Amniotic epithelial cell (primary cell): ENCODE measurements around the gene NKD2.
"Not testable (repeated sequence)": the region's sequence is repeated elsewhere in the genome, so short reads cannot be mapped to it uniquely, and the experiment has no call there.

Experiments
- DNase-seq: peaks from one replicate; pipeline ENCODE4 v3.0.0-alpha.2; 2010; ENCODE audit warnings: low read depth

NKD2 gene

GRCh38 chr5:1013948-1014301, 5.3 kb downstream of the NKD2 start:
- DNase-seq = no peak

DNA sequence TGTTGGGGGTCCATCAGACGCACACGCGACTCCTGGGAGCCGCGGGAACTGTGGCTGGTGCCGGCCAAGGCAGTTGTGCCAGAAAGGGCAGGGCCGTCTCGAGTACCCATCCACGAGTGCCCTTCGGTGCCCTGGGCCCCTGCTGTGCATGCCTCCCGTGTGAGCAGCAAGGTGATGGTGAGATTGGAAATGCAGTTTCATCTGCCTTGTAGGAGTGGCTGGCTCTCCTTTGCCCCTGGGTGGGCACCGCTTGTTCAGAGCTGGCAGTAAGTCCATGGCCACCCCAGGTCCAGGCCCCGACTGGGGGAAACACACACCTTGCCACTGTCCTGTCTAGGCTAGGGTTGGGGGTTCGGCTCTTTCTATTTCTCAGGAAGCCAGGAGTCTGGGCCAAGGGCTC, 5.7 kb downstream of the NKD2 start:
- DNase-seq = no peak

GRCh38 chr5:1014781-1015221, 6.2 kb downstream of the NKD2 start:
- DNase-seq = no peak

DNA sequence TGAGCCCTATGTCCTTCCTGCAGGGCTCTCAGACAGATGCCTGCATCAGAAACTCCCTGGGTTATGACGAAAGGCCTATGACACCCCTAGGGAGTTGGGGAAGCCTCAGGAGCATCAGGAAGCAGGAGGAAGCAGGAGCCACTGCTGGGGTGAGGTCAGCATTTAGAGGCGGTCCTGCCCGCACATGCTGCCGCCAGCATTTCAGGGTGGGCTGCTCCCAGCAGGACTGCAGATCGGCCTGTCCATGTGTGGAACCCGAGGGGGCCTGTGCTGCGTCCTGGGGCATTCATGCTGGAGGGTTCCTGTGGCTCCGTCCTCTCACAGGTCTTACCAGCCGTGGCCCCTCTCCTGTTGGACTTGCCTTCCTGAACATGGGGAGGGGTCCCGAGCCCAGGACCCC, 6.9 kb downstream of the NKD2 start:
- DNase-seq = no peak

DNA sequence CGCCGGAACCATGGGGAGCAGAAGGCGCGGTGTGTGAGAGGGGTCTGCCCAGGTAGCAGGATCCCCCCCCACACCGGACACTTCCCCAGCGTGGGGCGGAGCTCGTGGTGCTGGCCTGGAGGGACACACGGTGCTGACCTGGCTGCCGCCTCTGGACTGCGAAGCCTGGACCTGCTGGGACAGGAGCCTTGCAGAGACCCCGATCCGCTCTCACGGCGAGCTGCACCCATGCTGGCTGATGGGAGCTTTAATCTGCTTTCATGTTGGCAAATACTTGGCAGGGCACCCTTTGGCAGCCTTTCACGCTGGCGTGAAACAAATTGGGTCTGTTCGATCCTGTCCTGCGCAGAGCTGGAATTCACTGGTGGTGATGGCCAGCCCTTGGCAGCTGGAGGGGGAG, 7.4 kb downstream of the NKD2 start:
- DNase-seq = no peak

- DNase-seq = no peak
These were observed 7.9 kb downstream of the NKD2 start for GRCh38 chr5:1016476-1016875.

DNA sequence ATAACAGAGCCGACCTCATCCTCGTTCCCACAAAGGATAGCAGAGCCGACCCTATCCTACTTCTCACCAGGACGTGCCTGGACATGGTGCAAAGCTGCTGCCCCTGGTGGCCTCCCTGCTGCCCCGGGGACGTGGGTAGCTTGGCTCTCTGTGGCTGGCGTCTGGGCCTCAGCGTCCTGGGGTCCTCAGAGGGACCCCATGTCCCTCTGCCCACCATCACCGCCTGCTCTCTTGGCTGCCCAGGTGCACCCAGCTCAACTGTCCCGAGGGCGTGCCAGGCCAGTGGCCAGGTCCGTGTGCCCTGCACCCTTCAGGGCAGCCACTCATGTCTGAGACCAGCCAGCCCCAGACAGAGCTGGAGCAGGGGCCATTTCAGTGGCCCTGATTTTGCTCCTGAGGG, 8.5 kb downstream of the NKD2 start:
- no peak for DNase-seq

GRCh38 chr5:1017691-1018455, 9.3 kb downstream of the NKD2 start:
- no peak for DNase-seq

DNA sequence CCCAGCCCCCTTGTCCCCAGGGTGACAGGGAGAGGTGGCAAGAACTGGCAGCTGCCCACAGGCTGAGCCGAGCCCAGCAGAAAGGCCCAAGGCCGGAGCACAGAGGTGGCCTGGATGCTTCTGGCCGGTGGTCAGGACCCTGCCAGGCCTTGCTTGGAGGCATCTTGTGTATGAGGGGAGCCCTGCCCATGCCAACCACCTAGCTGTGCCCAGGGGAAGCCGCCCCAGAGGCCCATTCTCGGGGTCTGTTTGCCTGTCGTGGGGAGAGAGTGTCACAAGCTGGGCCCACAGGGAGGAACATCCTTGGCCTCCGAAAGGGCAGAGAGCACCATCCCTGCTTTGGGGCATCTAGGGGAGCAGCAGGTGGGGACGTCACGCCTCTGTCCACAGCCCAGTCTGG, 10.0 kb downstream of the NKD2 start:
- DNase-seq = no peak

- DNase-seq = no peak
These were observed 10.7 kb downstream of the NKD2 start for GRCh38 chr5:1019001-1019905.

GRCh38 chr5:1020452-1020961, 11.9 kb downstream of the NKD2 start:
- no peak for DNase-seq

- no peak for DNase-seq
These were observed 12.8 kb downstream of the NKD2 start for GRCh38 chr5:1021136-1021968.

DNA sequence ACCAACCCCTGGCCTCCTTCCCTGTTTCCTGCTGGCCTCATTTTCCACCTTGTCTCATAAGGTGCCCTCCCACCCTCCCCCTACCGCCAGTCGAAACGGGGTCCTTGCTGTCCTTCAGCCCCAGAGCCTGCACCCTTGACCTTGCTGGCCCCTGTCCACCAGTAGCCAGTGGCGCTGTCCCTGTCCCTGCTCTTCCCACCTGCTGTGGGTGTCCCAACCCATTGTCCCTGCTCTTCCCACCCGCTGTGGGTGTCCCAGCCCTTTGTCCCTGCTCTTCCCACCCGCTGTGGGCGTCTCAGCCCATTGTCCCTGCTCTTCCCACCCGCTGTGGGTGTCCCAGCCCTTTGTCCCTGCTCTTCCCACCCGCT, 13.4 kb downstream of the NKD2 start:
- DNase-seq = not testable (repeated sequence)

DNA sequence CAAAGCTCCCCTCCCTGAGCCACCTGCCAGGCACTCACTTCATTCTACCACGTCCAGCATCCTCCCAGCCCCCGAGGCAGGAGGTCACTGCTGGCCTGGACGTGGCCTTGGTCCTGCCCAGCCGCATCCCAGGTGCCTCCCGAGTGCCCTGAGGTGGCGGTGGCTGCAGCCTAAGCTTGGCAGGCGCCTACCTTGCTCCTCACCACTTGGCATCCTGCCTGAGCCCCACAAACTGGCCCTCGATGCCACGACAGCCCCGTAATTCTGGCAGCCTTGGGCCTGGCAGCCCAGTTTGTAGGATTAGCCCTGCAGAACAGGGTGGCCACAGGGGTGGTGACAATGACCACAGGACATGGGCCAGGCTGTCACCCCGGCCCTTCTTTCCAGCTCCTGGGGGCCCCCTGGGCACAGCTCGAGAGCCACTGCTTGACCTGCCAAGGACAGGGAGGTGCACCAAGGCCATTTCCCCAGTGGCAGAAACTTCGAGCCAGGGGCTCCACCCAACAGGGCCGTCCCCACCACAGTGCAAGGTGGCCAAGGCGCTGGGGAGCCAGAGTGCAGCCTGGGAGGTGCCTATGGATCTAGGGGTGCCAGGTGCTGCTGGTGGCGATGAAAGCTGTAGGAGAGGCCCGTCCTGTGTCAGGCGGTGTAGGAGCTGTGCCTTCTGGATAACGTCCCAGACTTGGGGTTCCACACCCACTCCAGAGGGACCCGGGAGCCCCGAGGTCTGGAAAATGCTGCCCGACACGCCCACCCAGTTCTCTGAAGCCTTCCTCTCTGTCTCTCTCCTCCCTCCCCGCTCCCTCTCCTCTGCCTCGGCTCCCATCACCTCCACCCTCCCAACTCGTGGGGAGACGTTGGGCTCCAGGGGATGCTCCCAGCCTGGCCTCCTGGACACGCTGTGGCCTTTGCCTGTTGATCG, 18.4 kb downstream of the NKD2 start:
- no peak for DNase-seq

GRCh38 chr5:1027631-1028441, 19.2 kb downstream of the NKD2 start:
- DNase-seq = no peak

DNA sequence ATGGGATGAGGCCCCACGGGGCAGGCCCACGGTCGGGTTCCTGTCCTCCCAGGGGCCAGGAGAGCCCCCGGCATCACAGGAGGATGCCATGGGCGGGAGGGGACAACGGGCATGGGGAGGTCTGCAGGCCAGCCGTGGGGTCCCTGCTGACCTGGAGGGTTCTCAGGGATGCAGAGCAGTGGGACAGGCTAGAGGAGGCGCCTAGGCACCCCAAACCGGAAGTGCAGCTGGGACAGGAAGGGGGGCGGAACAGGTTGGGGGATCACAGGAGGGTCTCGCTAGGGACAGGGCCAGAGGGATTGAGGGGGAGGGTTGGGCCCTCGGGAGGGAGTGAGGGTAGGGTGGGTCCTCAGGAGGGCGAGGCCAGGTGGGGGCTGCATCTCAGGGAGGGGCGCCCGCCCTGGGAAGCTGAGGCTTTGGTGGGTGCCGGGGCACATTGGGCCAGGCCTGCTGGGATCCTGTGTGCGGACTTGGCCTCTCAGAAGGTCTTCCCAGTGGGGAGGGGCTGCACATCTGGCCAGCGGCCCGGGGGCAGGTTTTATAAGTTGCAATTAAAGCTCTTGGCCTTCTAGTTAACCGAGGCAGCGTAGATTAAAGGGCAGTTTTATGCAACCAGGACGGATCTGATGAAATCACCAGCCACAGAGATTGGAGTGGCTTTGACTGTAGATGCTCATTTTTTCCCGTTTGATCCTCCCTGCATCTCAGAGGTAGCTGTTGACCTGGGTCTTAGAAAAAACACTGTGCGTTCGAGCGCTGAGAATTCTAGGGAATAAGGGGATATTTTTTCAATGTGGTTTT, 20.1 kb downstream of the NKD2 start:
- no peak for DNase-seq

DNA sequence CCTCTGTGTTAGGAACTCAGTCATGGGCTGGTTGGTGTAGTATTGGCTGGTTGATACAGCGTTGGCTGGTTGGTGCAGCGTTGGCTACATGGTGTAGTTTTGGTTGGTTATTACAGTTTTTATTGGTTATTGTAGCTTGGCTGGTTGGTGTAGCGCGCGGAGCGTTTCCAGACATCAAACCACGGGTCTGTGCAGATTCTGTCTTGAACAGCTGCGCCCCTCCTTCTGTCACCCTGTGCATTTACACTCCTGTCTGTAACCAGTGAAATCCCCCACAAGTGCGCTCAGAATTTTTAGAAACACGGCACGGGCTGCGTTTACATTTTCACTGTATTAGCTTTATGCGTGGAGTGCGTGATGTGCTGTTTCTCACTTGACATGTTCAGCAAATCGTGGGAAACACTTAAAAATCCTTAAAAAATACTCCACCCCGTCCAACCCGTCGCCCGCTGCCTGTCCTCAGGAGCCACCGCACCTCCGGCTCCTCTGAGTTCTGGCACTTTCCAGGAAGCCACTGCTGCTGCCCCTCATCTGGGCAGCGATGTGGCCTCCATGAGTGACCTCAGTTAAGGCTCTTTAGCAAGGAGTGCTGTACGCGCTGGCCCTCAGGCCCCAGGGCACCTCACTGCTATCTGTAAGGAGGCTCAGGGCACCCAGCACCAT, 20.8 kb downstream of the NKD2 start:
- DNase-seq = no peak

DNA sequence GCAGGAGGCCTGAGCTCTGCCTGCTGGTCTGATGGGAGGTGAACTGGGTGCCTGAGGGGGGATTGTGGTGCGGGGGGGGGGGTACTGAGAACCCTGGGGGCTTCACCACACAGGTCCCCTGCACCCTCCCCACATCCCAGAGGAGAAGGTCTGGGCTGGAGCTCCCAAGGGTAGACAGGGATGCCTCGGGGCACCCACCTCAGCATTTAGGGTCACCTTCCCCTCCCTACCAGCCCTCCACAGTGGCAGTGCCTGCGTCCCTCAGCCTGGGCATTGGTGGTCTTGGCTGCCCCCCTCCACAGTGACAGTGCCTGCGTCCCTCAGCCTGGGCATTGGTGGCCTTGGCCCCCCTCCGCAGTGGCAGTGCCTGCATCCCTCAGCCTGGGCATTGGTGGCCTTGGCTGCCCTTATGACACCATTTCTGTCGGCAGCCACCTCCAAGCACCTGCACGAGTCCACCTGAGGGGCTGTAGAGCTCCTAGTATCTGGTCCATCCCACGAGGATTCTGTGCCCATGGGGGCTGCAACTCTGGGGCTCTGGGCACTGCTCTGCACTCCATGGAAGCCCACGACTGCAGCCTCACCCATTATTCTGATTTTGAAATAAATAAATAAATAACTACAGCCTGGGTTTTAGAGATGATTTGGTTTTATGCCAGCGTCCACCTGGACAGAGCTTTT, 21.5 kb downstream of the NKD2 start:
- no peak for DNase-seq
